Neural crest cell (in vitro differentiated cells): Measurements from ENCODE around the gene ASH1L. TPM values are rescaled to one million over a fixed set of nuclear protein-coding genes. Genes with fewer than 3 reads are reported as not detected.

ENCODE experiments used
- DNase-seq: peaks from one replicate; pipeline ENCODE4 v3.0.0; 2021; ENCODE audit warnings: low read depth, mixed read lengths, low spot score
- H3K27ac Mint-ChIP-seq: one replicate; pipeline ENCODE4 v1.8.0; 2021; ENCODE audit warnings: mild to moderate bottlenecking, mixed read lengths; ENCODE audit not compliant: unreplicated experiment
- H3K27me3 Mint-ChIP-seq: 2 replicates; pipeline ENCODE4 v1.8.0; 2021; ENCODE audit warnings: low read depth, mild to moderate bottlenecking, mixed read lengths
- H3K36me3 Mint-ChIP-seq: 2 replicates; pipeline ENCODE4 v1.8.0; 2021; ENCODE audit warnings: low read depth, mild to moderate bottlenecking, mixed read lengths
- H3K4me1 Mint-ChIP-seq: 2 replicates; pipeline ENCODE4 v1.8.0; 2021; ENCODE audit warnings: mixed read lengths
- H3K4me3 Mint-ChIP-seq: one replicate; pipeline ENCODE4 v1.8.0; 2021; ENCODE audit warnings: mild to moderate bottlenecking, mixed read lengths
- H3K9me3 Mint-ChIP-seq: 2 replicates; pipeline ENCODE4 v1.8.0; 2021; ENCODE audit warnings: mixed read lengths
- CTCF ChIP-seq: fragments of 200-600 bp; sonication (generic); conservative IDR thresholded peaks from 2 replicates; pipeline ENCODE4 v1.5.0; 2021; ENCODE audit warnings: antibody characterized with exemption, mild to moderate bottlenecking
- microRNA-seq: library from miRNA; unstranded; fragments of <30 nt; microRNA quantifications from one replicate; pipeline ENCODE4, GENCODE V29; 2020
- total RNA-seq: library from RNA; stranded (reverse); gene quantifications from 2 replicates; pipeline ENCODE4 v1.2.1, GENCODE V29; 2021

ASH1L gene
- total RNA-seq, 1 donor from 2014 or later = 35.4 TPM

DNA sequence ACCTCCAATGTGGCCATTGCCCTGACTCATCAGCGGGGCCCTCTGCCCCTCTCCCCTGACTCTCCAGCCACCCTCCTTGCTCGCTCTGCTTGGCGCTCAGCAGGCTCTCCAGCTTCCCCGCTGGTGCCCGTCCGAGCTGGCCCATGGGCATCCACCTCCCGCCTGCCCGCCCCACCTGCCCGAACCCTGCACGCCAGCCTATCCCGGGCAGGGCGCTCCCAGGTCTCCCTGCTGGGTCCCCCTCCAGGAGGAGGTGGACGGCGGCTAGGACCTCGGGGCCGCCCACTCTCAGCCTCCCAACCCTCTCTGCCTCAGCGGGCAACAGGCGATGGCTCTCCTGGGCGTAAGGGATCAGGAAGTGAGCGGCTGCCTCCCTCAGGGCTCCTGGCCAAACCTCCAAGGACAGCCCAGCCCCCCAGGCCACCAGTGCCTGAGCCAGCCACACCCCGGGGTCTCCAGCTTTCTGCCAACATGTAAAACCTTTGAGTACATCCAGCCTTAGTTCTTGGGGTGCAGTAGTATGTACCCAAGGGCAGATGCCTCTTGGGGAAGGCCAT, 274.5 kb downstream of the ASH1L start:
- Mint-ChIP-seq H3K9me3 (no peaks in the 10 kb centered on the region), H3K27me3 (no peaks in the 10 kb centered on the region), H3K36me3 (no peaks in the 10 kb centered on the region), H3K4me1 (no peaks in the 10 kb centered on the region), H3K27ac (no peak overlapping the region), H3K4me3 (no peak overlapping the region)
- no peak for TF ChIP-seq CTCF
- no peak for DNase-seq

DNA sequence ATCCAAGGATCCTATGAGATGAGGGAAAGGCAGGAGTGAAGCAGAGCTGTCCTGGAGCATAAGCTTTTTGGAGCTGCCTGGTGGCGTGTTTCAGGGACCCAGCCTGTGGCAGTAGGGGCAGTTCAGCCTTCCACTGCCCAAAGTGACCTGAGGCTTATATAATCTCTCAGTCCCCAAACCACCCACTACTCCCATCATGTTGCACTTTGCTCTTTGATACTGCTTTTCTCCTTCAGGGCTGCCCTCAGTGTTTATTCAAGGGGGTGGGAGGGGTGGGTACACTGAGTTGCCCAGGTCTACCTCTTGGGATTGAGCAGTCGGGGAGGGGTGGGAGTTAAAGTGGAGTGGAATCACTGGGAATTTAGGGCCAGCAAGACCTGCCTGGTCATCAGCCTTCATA, 276.1 kb downstream of the ASH1L start:
- Mint-ChIP-seq H3K27ac (no peak overlapping the region), H3K27me3 (no peaks in the 10 kb centered on the region), H3K9me3 (no peaks in the 10 kb centered on the region), H3K4me1 (no peaks in the 10 kb centered on the region), H3K4me3 (no peak overlapping the region), H3K36me3 (peaks cover 2% of the 10 kb centered on the region)
- no peak for TF ChIP-seq CTCF
- DNase-seq = no peak

DNA sequence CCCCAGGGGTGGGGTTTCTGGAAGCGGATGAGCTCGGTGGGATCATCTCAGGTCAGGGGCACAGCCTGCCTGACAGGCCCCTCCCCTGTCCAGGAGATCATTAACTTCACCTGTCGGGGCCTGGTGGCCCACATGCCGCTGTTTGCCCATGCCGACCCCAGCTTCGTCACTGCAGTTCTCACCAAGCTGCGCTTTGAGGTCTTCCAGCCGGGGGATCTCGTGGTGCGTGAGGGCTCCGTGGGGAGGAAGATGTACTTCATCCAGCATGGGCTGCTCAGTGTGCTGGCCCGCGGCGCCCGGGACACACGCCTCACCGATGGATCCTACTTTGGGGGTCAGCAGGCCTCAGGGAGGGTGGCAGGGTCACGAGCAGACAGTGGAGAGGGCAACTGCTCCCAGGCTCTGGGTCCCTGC, 277.0 kb downstream of the ASH1L start:
- Mint-ChIP-seq H3K36me3 (peaks cover 2% of the 10 kb centered on the region), H3K4me3 (no peak overlapping the region), H3K4me1 (no peaks in the 10 kb centered on the region), H3K9me3 (no peaks in the 10 kb centered on the region), H3K27me3 (no peaks in the 10 kb centered on the region), H3K27ac (no peak overlapping the region)
- no peak for DNase-seq
- no peak for TF ChIP-seq CTCF

Small RNAs within 50 kb of the gene (microRNA-seq; reads per million reads assigned to microRNA genes)
- not detected for gene MIR555

Other genes starting within 250 kb of the ASH1L start
- gene RUSC1, start 241.9 kb downstream of the ASH1L start, total RNA-seq = 55.2 and 56.6 TPM in 2 replicates
- gene MSTO1, start 47.4 kb upstream of the ASH1L start, total RNA-seq = 82.4 and 92.4 TPM in 2 replicates
- 53.9 and 54.5 TPM in 2 replicates for gene YY1AP1, start 126.0 kb upstream of the ASH1L start, total RNA-seq
- gene DAP3, start 126.3 kb upstream of the ASH1L start, total RNA-seq = 113 and 114 TPM in 2 replicates